IMR-90 (cell line): ENCODE results near the gene PPP1R2. TPM values are rescaled to one million over a fixed set of nuclear protein-coding genes. Genes with fewer than 3 reads are reported as not detected.

Experiments used
- ATAC-seq: fragments of 200-7000 bp; cut with Tn5 transposase; 2 replicates; pipeline ENCODE4 v1.9.1; 2020; ENCODE audit warnings: low read depth, mild to moderate bottlenecking, moderate library complexity
- BruUV-seq: library from RNA; stranded (reverse); fragments of 400-500 nt; replicated peaks from 2 replicates; lab custom pipeline; 2021; lab: Mats Ljungman, UMichigan
- CTCF ChIA-PET: fragments of 300-600 bp; formaldehyde crosslinking; extraction: SDS; loops from one replicate; lab custom pipeline; 2021; ENCODE audit warnings: antibody characterized with exemption; lab: Yijun Ruan, JAX
- POLR2A ChIA-PET: fragments of 300-600 bp; sonication (Branson Sonifier 250); formaldehyde crosslinking; loops from one replicate; lab custom pipeline; 2022; ENCODE audit warnings: antibody characterized with exemption; ENCODE audit not compliant: unreplicated experiment; lab: Charles Lee
- DNase-seq: peaks from one replicate; pipeline ENCODE4 v3.0.0; 2013
- H2AFZ ChIP-seq: replicated peaks from 2 replicates; pipeline ENCODE3; 2013; ENCODE audit warnings: low read length, mild to moderate bottlenecking; ENCODE audit not compliant: poor library complexity
- H2AK5ac ChIP-seq: 2 replicates; pipeline ENCODE4 v1.6.1; 2013; ENCODE audit warnings: low read depth, low read length, inconsistent platforms
- H2AK9ac ChIP-seq: replicated peaks from 2 replicates; pipeline ENCODE3; 2013; ENCODE audit warnings: mild to moderate bottlenecking, low read depth, low read length, moderate library complexity; ENCODE audit not compliant: poor library complexity
- H2BK120ac ChIP-seq: 2 replicates; pipeline ENCODE4 v1.6.1; 2013; ENCODE audit warnings: low read depth, low read length, inconsistent platforms
- H2BK15ac ChIP-seq: 3 replicates; pipeline ENCODE4 v1.6.1; 2013; ENCODE audit warnings: low read depth, low read length, inconsistent platforms
- H2BK20ac ChIP-seq: 2 replicates; pipeline ENCODE4 v1.6.1; 2013; ENCODE audit warnings: low read depth, mild to moderate bottlenecking, inconsistent platforms, low read length, moderate library complexity
- H2BK5ac ChIP-seq: 2 replicates; pipeline ENCODE4 v1.6.1; 2013; ENCODE audit warnings: mild to moderate bottlenecking, low read depth, low read length, inconsistent platforms; ENCODE audit not compliant: poor library complexity, severe bottlenecking
- H3K14ac ChIP-seq: replicated peaks from 2 replicates; pipeline ENCODE4 v1.6.1; 2013; ENCODE audit warnings: low read depth, low read length, inconsistent platforms
- H3K18ac ChIP-seq: 2 replicates; pipeline ENCODE4 v1.6.1; 2013; ENCODE audit warnings: low read depth, low read length, control low read depth
- H3K23ac ChIP-seq: 2 replicates; pipeline ENCODE4 v1.6.1; 2013; ENCODE audit warnings: low read depth, low read length, inconsistent platforms
- H3K27ac ChIP-seq: 2 replicates; pipeline ENCODE4 v1.5.1; 2013; ENCODE audit warnings: mild to moderate bottlenecking, control low read depth, low read length; ENCODE audit not compliant: insufficient read depth
- H3K27me3 ChIP-seq: 2 replicates; pipeline ENCODE4 v1.6.1; 2013; ENCODE audit warnings: low read length; ENCODE audit not compliant: control insufficient read depth, insufficient read depth
- H3K36me3 ChIP-seq: 2 replicates; pipeline ENCODE4 v1.6.1; 2013; ENCODE audit warnings: low read length, mixed read lengths; ENCODE audit not compliant: control insufficient read depth, insufficient read depth
- H3K4ac ChIP-seq: 2 replicates; pipeline ENCODE4 v1.6.1; 2013; ENCODE audit warnings: low read depth, low read length, inconsistent platforms
- H3K4me1 ChIP-seq: 2 replicates; pipeline ENCODE4 v1.6.1; 2013; ENCODE audit warnings: low read length, mixed read lengths; ENCODE audit not compliant: control insufficient read depth, insufficient read depth
- H3K4me2 ChIP-seq: 2 replicates; pipeline ENCODE4 v1.6.1; 2013; ENCODE audit warnings: low read depth, mild to moderate bottlenecking, control low read depth, low read length, moderate library complexity
- H3K4me3 ChIP-seq: 2 replicates; pipeline ENCODE4 v1.5.1; 2013; ENCODE audit warnings: low read depth, mild to moderate bottlenecking, control low read depth, low read length, moderate library complexity; ENCODE audit not compliant: insufficient read depth
- H3K56ac ChIP-seq: 2 replicates; pipeline ENCODE4 v1.6.1; 2013; ENCODE audit warnings: low read length, inconsistent platforms; ENCODE audit not compliant: insufficient read depth; ENCODE audit errors: extremely low read depth
- H3K79me1 ChIP-seq, 2 experiments: 2 replicates each; pipeline ENCODE4 v1.6.1; 2013; ENCODE audit warnings: low read length in 2 of 2, inconsistent platforms in 1 of 2, low read depth in 1 of 2
- H3K9ac ChIP-seq: 2 replicates; pipeline ENCODE4 v1.6.1; 2013; ENCODE audit warnings: low read depth, low read length, control low read depth
- H3K9me1 ChIP-seq: 2 replicates; pipeline ENCODE4 v1.6.1; 2013; ENCODE audit warnings: low read length, inconsistent platforms; ENCODE audit not compliant: insufficient read depth
- H3K9me3 ChIP-seq: 2 replicates; pipeline ENCODE4 v1.6.1; 2013; ENCODE audit warnings: low read length; ENCODE audit not compliant: control insufficient read depth, insufficient read depth
- H4K20me1 ChIP-seq: 2 replicates; pipeline ENCODE4 v1.6.1; 2013; ENCODE audit warnings: low read length, inconsistent platforms; ENCODE audit not compliant: insufficient read depth
- H4K5ac ChIP-seq: 2 replicates; pipeline ENCODE4 v1.6.1; 2013; ENCODE audit warnings: mild to moderate bottlenecking, low read depth, low read length, control low read depth
- H4K8ac ChIP-seq, 2 experiments: 2 replicates each; pipeline ENCODE4 v1.6.1; 2013; ENCODE audit warnings: low read depth in 2 of 2, low read length in 2 of 2, control low read depth in 1 of 2, inconsistent platforms in 1 of 2
- H4K91ac ChIP-seq: 2 replicates; pipeline ENCODE4 v1.6.1; 2013; ENCODE audit warnings: low read depth, low read length, inconsistent platforms; ENCODE audit not compliant: insufficient read depth
- NFE2L2 ChIP-seq: fragments of 150-350 bp; IDR thresholded peaks from 2 replicates; pipeline ENCODE4 v1.6.1; 2016; ENCODE audit warnings: low read depth, mild to moderate bottlenecking, low read length
- WGBS, 2 experiments: methylation state at CpG; one replicate each; pipeline versions ENCODE4 v1.1.5 to v1.1.7; 2013; ENCODE audit warnings: missing lambda C conversion rate in 2 of 2; ENCODE audit not compliant: insufficient read length in 1 of 2; ENCODE audit errors: extremely low coverage in 2 of 2; 5-methylcytosine and 5-hydroxymethylcytosine counted together
- dilution Hi-C: fragments of 300-500 bp; cut with HindIII; formaldehyde crosslinking; loops from one replicate; pipeline ENCODE4 v1.14.3; 2018; ENCODE audit warnings: low sequenced_read_pairs; ENCODE audit not compliant: unreplicated experiment
- in situ Hi-C: fragments of 300-500 bp; cut with MboI; formaldehyde crosslinking; loops from 3 replicates; pipeline ENCODE4 v1.14.3; 2019; ENCODE audit warnings: low sequenced_read_pairs, inconsistent platforms, mixed read lengths
- intact Hi-C: fragments of 100-400 bp; cut with micrococcal nuclease; formaldehyde crosslinking; loops from 2 replicates; pipeline ENCODE4 v1.10.0; 2022
- polyA plus RNA-seq, 3 experiments: library from polyadenylated mRNA; depleted of rRNA; stranded (reverse); fragments of >200 nt; gene quantifications; 2 replicates each; pipeline ENCODE4 v1.2.3, GENCODE V29; 2012; ENCODE audit warnings: low replicate concordance in 1 of 3
- total RNA-seq: library from RNA; depleted of rRNA; stranded (reverse); fragments of >200 nt; gene quantifications from 2 replicates; pipeline ENCODE4 v1.2.3, GENCODE V29; 2012
- TF ChIP-seq, protein P1 (sequence below): fragments of 150-350 bp; IDR thresholded peaks from 2 replicates; pipeline ENCODE4 v1.6.1; 2017; ENCODE audit warnings: mild to moderate bottlenecking, antibody characterized with exemption, low read length, low read depth

PPP1R2 gene
- total and polyA plus RNA-seq, 2 of the 4 experiments (the other 2 are of a cell fraction) = 9.2 to 36.0 TPM

DNA sequence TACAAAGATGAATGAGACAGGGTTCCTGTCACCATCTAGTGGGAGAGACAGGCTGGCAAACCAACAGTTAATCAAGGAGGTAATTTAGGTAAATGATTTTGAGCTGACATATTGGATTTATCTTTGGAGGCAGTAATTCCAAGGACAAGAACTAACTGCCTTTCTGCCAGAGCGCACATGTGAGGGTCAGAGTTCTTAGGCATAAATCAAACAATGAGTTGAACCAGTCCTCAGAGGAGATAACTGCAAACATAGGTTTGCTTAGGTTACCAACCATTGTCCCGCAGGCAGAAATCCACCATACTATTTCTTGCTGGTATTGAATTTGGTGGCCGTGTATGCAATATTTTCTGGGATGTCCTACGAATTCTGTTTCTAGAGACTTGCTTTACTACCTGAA is 14.2 kb upstream of the PPP1R2 start:
- no peak for ATAC-seq
- Histone ChIP-seq H3K23ac (no peak overlapping the region), H3K27me3 (peaks cover 24% of the 10 kb centered on the region), H4K20me1 (no peaks in the 10 kb centered on the region), H3K4me1 (no peaks in the 10 kb centered on the region), H3K9me3 (peaks cover 4% of the 10 kb centered on the region; the same call in 1 of the 2 replicates), H3K79me1 (no peaks in the 10 kb centered on the region), H4K5ac (no peak overlapping the region), H3K9ac (no peak overlapping the region), H4K8ac (no peak overlapping the region), H2AK9ac (no peak overlapping the region), H2BK15ac (no peak overlapping the region), H3K9me1 (no peaks in the 10 kb centered on the region), H3K14ac (no peak overlapping the region), H2BK5ac (no peak overlapping the region), H3K4me2 (no peak overlapping the region), H3K18ac (no peak overlapping the region), H3K4me3 (no peak overlapping the region), H3K36me3 (no peaks in the 10 kb centered on the region), H2AFZ (no peak overlapping the region), H4K91ac (no peak overlapping the region), H3K56ac (no peak overlapping the region), H2AK5ac (no peak overlapping the region), H3K27ac (no peak overlapping the region), H3K4ac (no peak overlapping the region), H2BK120ac (no peak overlapping the region), H2BK20ac (no peak overlapping the region)
- in situ Hi-C loops = no loop called here
- TF ChIP-seq, protein P1, sequence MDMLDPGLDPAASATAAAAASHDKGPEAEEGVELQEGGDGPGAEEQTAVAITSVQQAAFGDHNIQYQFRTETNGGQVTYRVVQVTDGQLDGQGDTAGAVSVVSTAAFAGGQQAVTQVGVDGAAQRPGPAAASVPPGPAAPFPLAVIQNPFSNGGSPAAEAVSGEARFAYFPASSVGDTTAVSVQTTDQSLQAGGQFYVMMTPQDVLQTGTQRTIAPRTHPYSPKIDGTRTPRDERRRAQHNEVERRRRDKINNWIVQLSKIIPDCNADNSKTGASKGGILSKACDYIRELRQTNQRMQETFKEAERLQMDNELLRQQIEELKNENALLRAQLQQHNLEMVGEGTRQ = no peak
- no peak for TF ChIP-seq NFE2L2
- no TSS peak for BruUV-seq
- dilution Hi-C loops = no loop called here
- intact Hi-C loops = no loop called here
- DNase-seq = no peak
- ChIA-PET POLR2A (no interaction called here), CTCF (interaction anchor here (0.9 kb wide), 1 partner anchor 20 kb away, joined by 3 read pairs; no protein-coding TSS in a partner anchor)
- WGBS, 2 experiments = no CpG with 5 or more reads among the region's 4 CpGs
